ENCODE data around the gene GRK5. TPM values are rescaled to one million over a fixed set of nuclear protein-coding genes. Genes with fewer than 3 reads are reported as not detected.
"Not testable (repeated sequence)": the region's sequence is repeated elsewhere in the genome, so short reads cannot be mapped to it uniquely, and the experiment has no call there.

Gene GRK5
- total and polyA plus RNA-seq, 4 donors, result 73.8 to 112 (median 101) TPM

GRCh38 chr10:119253433-119254174 lies 46.2 kb downstream of the GRK5 start:
- 15 to 17% methylated on average over 16 of the region's 16 CpGs for WGBS, 2 donors
- Histone ChIP-seq H3K27ac (ENCODE audit: low read depth in 1 of 2, low read length in 2 of 2) (peak overlapping the region; percentile 57 to 94), H3K4me3 (ENCODE audit: low read length in 2 of 2) (no peak overlapping the region), H3K4me1 (ENCODE audit: control insufficient read depth in 1 of 2, insufficient read depth in 2 of 2, low read length in 2 of 2) (peaks cover 3% of the 10 kb centered on the region in 2 donors), H3K36me3 (ENCODE audit: control insufficient read depth in 1 of 2, insufficient read depth in 2 of 2, low read length in 1 of 2) (no peaks in the 10 kb centered on the region), H3K9me3 (ENCODE audit: control insufficient read depth, low read length) (no peaks in the 10 kb centered on the region), H3K27me3 (ENCODE audit: control insufficient read depth in 1 of 2, insufficient read depth in 2 of 2, low read length in 1 of 2) (no peaks in the 10 kb centered on the region)
- ATAC-seq (ENCODE audit: low FRiP score) (peak; percentile 86), DNase-seq (peak; percentile 85 to 89)
- intact Hi-C loops (cut with DNase I), result loop anchor here (5.0 to 10.0 kb wide), 4 partner anchors 41 to 119 kb away; partner anchors contain the start of gene GRK5 (in 1 of the 2)

DNA sequence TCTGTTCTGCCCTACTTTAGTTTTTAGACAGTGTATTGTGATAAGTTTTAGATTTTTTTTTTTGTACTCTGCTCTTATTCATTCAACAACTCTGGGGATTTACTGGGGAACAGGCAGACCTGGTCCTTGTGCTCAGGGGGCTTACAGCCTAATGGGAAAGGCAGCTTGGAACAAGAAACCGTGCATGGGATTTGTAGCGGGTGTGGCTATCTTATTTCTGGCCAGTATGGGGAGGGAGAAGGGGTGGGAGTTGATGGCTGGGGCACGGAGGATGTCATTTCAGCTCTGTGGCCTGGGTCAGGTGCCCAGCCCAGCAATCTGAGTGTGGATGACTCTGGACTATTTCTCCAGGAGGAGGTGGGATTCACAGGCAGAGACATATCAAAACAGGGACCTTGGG lies 47.0 kb downstream of the GRK5 start:
- no peaks in the 10 kb centered on the region for H3K9me3 ChIP-seq (ENCODE audit: control insufficient read depth, low read length)
- peak overlapping the region; percentile 57 to 72 for H3K27ac ChIP-seq (ENCODE audit: low read depth in 1 of 2, low read length in 2 of 2)
- intact Hi-C loops (cut with DNase I), result loop anchor here (5.0 to 10.0 kb wide), 4 partner anchors 42 to 118 kb away; partner anchors contain the start of gene GRK5 (in 1 of the 2)
- 20 to 34% methylated on average over 3 of the region's 3 CpGs for WGBS, 2 donors
- H3K36me3 ChIP-seq (ENCODE audit: control insufficient read depth in 1 of 2, insufficient read depth in 2 of 2, low read length in 1 of 2), result no peaks in the 10 kb centered on the region
- DNase-seq (no peak), ATAC-seq (ENCODE audit: low FRiP score) (peak; percentile 4)
- H3K4me3 ChIP-seq (ENCODE audit: low read length in 2 of 2), result no peak overlapping the region
- H3K4me1 ChIP-seq (ENCODE audit: control insufficient read depth in 1 of 2, insufficient read depth in 2 of 2, low read length in 2 of 2), result peaks cover 3% of the 10 kb centered on the region in 2 donors
- H3K27me3 ChIP-seq (ENCODE audit: control insufficient read depth in 1 of 2, insufficient read depth in 2 of 2, low read length in 1 of 2), result no peaks in the 10 kb centered on the region

DNA sequence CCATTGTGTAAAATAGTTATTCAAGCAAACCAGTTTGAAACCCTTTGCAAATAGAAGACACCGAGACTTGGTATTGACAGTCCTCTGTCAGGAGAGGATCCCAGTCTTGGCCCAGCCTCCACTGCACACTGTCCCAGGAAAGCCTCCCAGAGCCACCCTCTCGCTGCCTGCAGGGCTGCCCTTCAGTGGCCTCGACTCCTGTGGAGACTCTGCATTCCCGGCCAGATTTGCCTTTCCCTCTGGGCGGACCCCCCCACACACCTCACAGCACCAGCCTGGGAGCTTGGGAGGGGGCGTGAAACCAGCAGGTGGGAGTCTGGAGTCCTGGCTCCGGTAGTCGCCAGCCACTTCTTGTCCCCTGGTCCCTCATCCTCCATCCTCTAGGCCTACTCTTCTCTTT lies 48.7 kb downstream of the GRK5 start:
- peak in 1 of 2 donors; percentile 44 for DNase-seq
- no peak overlapping the region for H3K27ac ChIP-seq (ENCODE audit: low read depth in 1 of 2, low read length in 2 of 2)
- no peak for ATAC-seq (ENCODE audit: low FRiP score)
- no peaks in the 10 kb centered on the region for H3K27me3 ChIP-seq (ENCODE audit: control insufficient read depth in 1 of 2, insufficient read depth in 2 of 2, low read length in 1 of 2)
- H3K9me3 ChIP-seq (ENCODE audit: control insufficient read depth, low read length), result no peaks in the 10 kb centered on the region
- no peak overlapping the region for H3K4me3 ChIP-seq (ENCODE audit: low read length in 2 of 2)
- intact Hi-C loops (cut with DNase I), result loop anchor here in 1 of 2 donors (10.0 kb wide), 1 partner anchor 59 kb away; no protein-coding TSS in a partner anchor
- H3K36me3 ChIP-seq (ENCODE audit: control insufficient read depth in 1 of 2, insufficient read depth in 2 of 2, low read length in 1 of 2), result no peaks in the 10 kb centered on the region
- 85% methylated on average over 8 of the region's 8 CpGs for WGBS, 2 donors
- peaks cover 0 to 3% of the 10 kb centered on the region in 2 donors for H3K4me1 ChIP-seq (ENCODE audit: control insufficient read depth in 1 of 2, insufficient read depth in 2 of 2, low read length in 2 of 2)

DNA sequence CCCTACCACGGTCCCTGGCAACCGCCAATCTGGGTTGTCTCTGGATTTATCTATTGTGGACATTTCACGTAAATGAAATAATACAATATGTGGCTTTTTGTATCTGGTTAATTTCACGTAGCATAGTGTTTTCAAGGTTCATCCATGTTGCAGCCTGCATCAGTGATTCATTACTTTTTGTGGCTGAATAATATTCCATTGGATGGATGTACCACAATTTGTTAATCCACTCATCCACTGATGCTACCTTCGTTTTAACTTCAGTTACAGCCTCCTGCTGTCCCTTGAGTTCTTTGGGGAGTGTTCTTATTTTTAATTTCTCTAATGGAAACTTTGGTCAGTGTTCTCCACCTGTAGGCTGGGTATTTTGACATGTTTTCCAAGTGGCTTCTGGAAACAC lies 49.5 kb downstream of the GRK5 start:
- ATAC-seq (ENCODE audit: low FRiP score) (no peak), DNase-seq (no peak)
- WGBS, 2 donors, result 97% methylated on average over 5 of the region's 5 CpGs
- intact Hi-C loops (cut with DNase I), result loop anchor here in 1 of 2 donors (10.0 kb wide), 1 partner anchor 58 kb away; no protein-coding TSS in a partner anchor
- H3K9me3 ChIP-seq (ENCODE audit: control insufficient read depth, low read length), result no peaks in the 10 kb centered on the region
- peaks cover 0 to 3% of the 10 kb centered on the region in 2 donors for H3K4me1 ChIP-seq (ENCODE audit: control insufficient read depth in 1 of 2, insufficient read depth in 2 of 2, low read length in 2 of 2)
- no peak overlapping the region for H3K4me3 ChIP-seq (ENCODE audit: low read length in 2 of 2)
- H3K27me3 ChIP-seq (ENCODE audit: control insufficient read depth in 1 of 2, insufficient read depth in 2 of 2, low read length in 1 of 2), result no peaks in the 10 kb centered on the region
- H3K36me3 ChIP-seq (ENCODE audit: control insufficient read depth in 1 of 2, insufficient read depth in 2 of 2, low read length in 1 of 2), result no peaks in the 10 kb centered on the region
- H3K27ac ChIP-seq (ENCODE audit: low read depth in 1 of 2, low read length in 2 of 2), result no peak overlapping the region

- WGBS, 2 donors, result 55 to 59% methylated on average over 4 of the region's 4 CpGs
- ATAC-seq (ENCODE audit: low FRiP score), result no peak
- Histone ChIP-seq H3K4me3 (ENCODE audit: low read length in 2 of 2) (no peak overlapping the region), H3K4me1 (ENCODE audit: control insufficient read depth in 1 of 2, insufficient read depth in 2 of 2, low read length in 2 of 2) (peaks cover 0 to under 1% of the 10 kb centered on the region in 2 donors), H3K9me3 (ENCODE audit: control insufficient read depth, low read length) (no peaks in the 10 kb centered on the region), H3K27ac (ENCODE audit: low read depth in 1 of 2, low read length in 2 of 2) (no peak overlapping the region), H3K27me3 (ENCODE audit: control insufficient read depth in 1 of 2, insufficient read depth in 2 of 2, low read length in 1 of 2) (no peaks in the 10 kb centered on the region), H3K36me3 (ENCODE audit: control insufficient read depth in 1 of 2, insufficient read depth in 2 of 2, low read length in 1 of 2) (no peaks in the 10 kb centered on the region)
- intact Hi-C loops (cut with DNase I), result loop anchor here in 1 of 2 donors (10.0 kb wide), 1 partner anchor 57 kb away; no protein-coding TSS in a partner anchor
- DNase-seq, result no peak
Measured at GRCh38 chr10:119257899-119258419, 50.6 kb downstream of the GRK5 start.

DNA sequence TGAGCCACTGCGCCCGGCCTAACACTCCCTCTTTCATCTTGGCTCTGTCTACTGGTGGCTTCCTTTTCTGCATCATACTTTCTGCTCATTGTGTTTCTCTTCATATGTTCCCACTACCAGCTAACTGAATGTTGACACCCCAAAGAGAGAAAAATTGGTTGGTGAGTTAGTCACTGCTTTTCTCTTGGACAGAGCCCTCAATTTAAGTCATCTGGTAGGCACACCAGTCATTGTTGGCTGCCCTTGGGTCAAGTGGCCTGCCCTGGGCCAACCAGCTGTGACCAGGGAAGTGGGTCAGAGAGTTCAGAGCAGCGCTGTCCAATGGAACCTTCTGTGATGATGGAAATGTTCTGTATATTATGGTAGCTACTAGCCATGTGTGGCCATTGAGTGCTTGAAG lies 52.0 kb downstream of the GRK5 start:
- WGBS, 2 donors, result 97 to 100% methylated on average over 3 of the region's 3 CpGs

GRCh38 chr10:119261016-119261415 lies 53.6 kb downstream of the GRK5 start:
- H3K36me3 ChIP-seq (ENCODE audit: control insufficient read depth in 1 of 2, insufficient read depth in 2 of 2, low read length in 1 of 2); H3K4me3 ChIP-seq (ENCODE audit: low read length in 2 of 2); H3K27ac ChIP-seq (ENCODE audit: low read depth in 1 of 2, low read length in 2 of 2); H3K4me1 ChIP-seq (ENCODE audit: control insufficient read depth in 1 of 2, insufficient read depth in 2 of 2, low read length in 2 of 2); intact Hi-C loops (cut with DNase I); ATAC-seq (ENCODE audit: low FRiP score); H3K9me3 ChIP-seq (ENCODE audit: control insufficient read depth, low read length); H3K27me3 ChIP-seq (ENCODE audit: control insufficient read depth in 1 of 2, insufficient read depth in 2 of 2, low read length in 1 of 2): not testable (repeated sequence)
- WGBS, 2 donors, result 97 to 99% methylated on average over 20 to 33 of the region's 34 CpGs
- peak in 1 of 2 donors; percentile 35 for DNase-seq

More for the DNA sequence above, 52.0 kb downstream of the GRK5 start:
- Histone ChIP-seq H3K4me3 (ENCODE audit: low read length in 2 of 2) (no peak overlapping the region), H3K4me1 (ENCODE audit: control insufficient read depth in 1 of 2, insufficient read depth in 2 of 2, low read length in 2 of 2) (no peaks in the 10 kb centered on the region), H3K27me3 (ENCODE audit: control insufficient read depth in 1 of 2, insufficient read depth in 2 of 2, low read length in 1 of 2) (no peaks in the 10 kb centered on the region), H3K36me3 (ENCODE audit: control insufficient read depth in 1 of 2, insufficient read depth in 2 of 2, low read length in 1 of 2) (no peaks in the 10 kb centered on the region), H3K9me3 (ENCODE audit: control insufficient read depth, low read length) (no peaks in the 10 kb centered on the region), H3K27ac (ENCODE audit: low read depth in 1 of 2, low read length in 2 of 2) (no peak overlapping the region)
- no peak for DNase-seq
- intact Hi-C loops (cut with DNase I), result loop anchor here in 1 of 2 donors (10.0 kb wide), 1 partner anchor 55 kb away; no protein-coding TSS in a partner anchor
- ATAC-seq (ENCODE audit: low FRiP score), result no peak

DNA sequence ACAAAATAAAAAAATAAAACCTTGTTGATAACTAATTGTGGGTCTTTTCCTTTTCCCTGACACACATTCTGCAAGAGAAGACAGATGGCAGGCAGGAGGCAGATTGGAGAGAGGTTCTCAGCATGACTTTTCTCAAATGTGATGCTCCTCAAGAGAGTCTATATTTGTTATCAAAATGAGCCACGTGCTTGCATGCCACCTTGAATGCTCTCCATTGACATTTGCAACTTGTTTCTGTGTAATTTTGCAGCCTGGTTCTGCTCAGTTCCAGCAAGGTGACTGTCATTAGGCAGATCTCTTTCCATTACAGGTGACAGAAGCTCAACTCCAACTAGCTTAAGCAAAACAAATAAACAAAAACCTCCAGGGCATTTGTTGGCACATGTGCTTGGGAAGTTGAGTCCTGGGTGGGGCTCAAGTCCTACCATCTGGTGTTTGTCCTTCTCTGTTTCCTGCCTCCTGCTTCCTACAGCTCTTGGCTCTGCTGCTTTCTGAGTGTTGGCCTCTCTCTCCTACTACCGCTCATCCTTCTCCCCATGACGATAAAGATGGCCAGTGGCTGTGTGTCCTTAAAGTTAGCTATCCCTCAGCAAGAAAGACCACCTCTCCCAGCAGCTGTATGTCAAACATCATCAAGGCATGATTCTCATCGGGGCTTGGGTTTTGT lies 56.7 kb downstream of the GRK5 start:
- no peak overlapping the region for H3K27ac ChIP-seq (ENCODE audit: low read depth in 1 of 2, low read length in 2 of 2)
- intact Hi-C loops (cut with DNase I), result no loop called here
- H3K4me3 ChIP-seq (ENCODE audit: low read length in 2 of 2), result no peak overlapping the region
- ATAC-seq (ENCODE audit: low FRiP score), result no peak
- no peaks in the 10 kb centered on the region for H3K4me1 ChIP-seq (ENCODE audit: control insufficient read depth in 1 of 2, insufficient read depth in 2 of 2, low read length in 2 of 2)
- no peak for DNase-seq
- H3K36me3 ChIP-seq (ENCODE audit: control insufficient read depth in 1 of 2, insufficient read depth in 2 of 2, low read length in 1 of 2), result no peaks in the 10 kb centered on the region
- H3K27me3 ChIP-seq (ENCODE audit: control insufficient read depth in 1 of 2, insufficient read depth in 2 of 2, low read length in 1 of 2), result no peaks in the 10 kb centered on the region
- no peaks in the 10 kb centered on the region for H3K9me3 ChIP-seq (ENCODE audit: control insufficient read depth, low read length)
- whole genome bisulfite sequencing, 2 donors, result 62 to 68% methylated on average over 4 of the region's 4 CpGs

Measured in aorta (tissue), 5 donors.